Heart left ventricle (tissue), 13 donors: Measurements from ENCODE around the gene BTNL8.

Experiments
- CTCF ChIP-seq, 12 donors: fragments of 200-600 bp; sonication (generic) in 4 of 12; IDR thresholded peaks; one replicate each; pipeline versions ENCODE4 v1.5.0 to v1.8.0; 2018 to 2022; ENCODE audit warnings: antibody characterized with exemption in 12 of 12, mild to moderate bottlenecking in 5 of 12
- POLR2A ChIP-seq, 2 donors: fragments of 450-650 bp; IDR thresholded peaks; one replicate each; pipeline ENCODE4 v1.6.1; 2017; ENCODE audit warnings: antibody characterized with exemption in 2 of 2, mild to moderate bottlenecking in 2 of 2, moderate library complexity in 2 of 2
- donor health status: ischemic (EF 13 %, LVEDD 7.1; RV severe dilation, severe dysfunction).
- donor health status: DM: no; HTN: yes; CAD: no.
- donor health status: DM: no; HTN: no; CAD: no.
- donor health status: ischemic (EF 25% LVEDD 6.9; RV normal size, moderate dysfunction).
- donor health status: ischemic (EF 25% LVEDD 5.7; RV mildly dilated, moderate dysfunction).
- donor health status: ischemic (EF 35%, LVEDD 5.7; RV mildly dilated, moderate dysfunction).
- donor health status: nonischemic (EF 11% LVEDD 7.7; RV severe dilation, severe dysfunction).
- donor health status: DM: yes; HTN: yes; CAD: no.
- donor health status: PGD.
- donor health status: ischemic (EF 29% LVEDD 5.4; RV normal size, mild dysfunction).
- donor health status: nonischemic (EF 23%, LVEDD 6.1; RV moderate dilation, normal function).

GRCh38 chr5:180910735-180911134 is 11.8 kb downstream of the BTNL8 start:
- TF ChIP-seq POLR2A (IDR thresholded peaks at IDR 0.05), result no peak
- TF ChIP-seq CTCF (IDR thresholded peaks at IDR 0.05), result no peak
